ENCODE data around the gene EQTN.

EQTN gene

DNA sequence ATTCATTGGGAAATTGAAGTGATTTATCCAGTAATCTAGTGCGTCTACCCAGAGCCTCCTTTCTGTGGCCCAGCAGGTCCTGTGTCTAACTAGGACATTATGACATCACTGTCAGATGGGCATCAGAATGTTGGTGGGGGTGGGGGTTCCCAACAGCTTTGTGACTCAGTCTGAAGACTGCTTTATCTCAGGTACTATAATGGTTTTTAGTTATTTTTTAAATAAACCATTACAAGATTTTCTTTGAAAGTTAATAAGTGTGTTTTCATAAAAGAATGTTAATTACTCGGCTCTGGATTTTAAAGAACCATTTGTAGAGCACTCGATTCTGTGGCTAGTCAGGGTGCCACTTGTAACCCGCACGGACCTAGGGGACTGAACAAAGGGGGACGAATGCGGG is at the start of gene EQTN:
Gene EQTN, minus strand, starts transcription at position 101 of the 400 bp plus-strand sequence. Its CDS starts 95 bp downstream, at position 6.
- no peak for DNase-seq

DNA sequence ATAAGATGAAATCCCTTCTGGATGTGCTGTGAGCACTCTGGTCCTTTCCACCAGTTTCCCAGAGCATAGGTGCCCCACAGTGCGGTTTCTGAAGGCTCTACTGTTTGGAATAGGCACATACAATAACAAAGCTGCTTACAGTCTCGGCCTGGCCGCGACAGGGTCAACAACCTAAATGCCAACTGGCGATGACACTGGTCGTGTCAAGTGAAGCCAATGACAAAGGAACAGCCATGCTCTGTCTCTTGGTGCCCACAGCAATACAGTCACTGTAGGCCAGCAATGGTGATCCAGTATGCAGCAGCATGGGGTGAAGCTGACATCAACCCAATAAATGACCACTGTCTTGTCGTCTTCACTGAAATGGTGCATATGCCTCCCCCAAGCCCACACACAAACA is 47.8 kb upstream of the EQTN start:
- DNase-seq: no peak

DNA sequence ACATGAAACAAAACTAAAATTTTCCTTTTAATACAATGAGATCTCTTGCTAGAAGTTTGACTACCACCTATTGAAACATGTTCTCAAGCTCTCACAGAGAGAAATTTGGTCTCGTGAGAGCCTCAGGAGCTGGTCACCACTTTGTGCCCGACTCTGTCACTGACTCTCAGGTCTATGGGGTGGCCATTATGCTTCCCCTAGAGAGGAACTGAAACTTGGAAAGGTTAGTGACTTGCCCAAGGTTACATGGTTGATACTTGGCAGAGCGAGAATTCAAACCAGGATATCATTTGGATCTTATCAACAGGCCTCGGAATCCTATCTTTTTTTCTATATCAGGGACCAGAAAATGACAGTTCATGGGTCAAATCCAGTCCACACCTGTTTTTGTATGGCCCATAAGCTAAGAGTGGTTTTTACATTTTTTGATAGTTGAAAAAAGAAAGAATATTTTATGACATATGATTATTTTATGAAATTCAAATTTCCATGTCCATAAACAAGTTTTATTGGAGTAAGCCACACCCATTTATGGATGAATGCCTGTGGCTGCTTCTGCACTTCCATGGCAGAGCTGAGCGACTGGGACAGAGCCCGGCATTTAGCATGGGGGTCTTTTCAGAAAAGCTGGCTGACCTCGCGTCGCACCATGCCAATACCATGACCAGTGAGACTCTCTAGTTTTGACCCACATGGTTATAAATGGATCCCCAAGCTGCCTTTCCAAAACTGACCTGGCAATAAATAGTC is 44.8 kb upstream of the EQTN start:
- no peak for DNase-seq

DNA sequence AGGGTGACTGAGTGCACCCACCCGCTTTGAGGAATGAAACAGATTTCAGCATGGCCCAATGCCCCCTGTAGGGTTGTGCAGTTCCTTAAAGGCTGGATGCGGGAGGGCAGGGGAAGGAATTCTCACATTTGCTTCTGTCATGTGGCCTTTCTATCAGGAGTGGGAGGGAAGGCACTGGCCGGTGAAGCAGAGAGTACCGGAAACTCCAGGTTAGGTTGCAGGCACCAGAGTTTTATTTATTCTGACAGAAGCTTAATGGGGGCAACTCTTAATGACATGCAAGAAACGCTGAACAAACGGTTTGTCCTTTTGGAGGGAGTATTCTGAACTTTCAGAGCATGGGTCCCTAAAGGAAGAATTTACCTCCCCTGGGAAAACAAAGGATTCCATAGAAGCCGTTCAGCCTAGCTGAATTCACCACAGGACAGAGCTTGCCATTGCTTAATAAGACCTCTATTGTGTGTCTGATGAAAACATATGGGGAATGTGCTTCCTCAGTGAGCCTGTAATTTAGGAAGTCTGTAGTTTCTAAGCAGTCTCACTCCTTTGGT is 44.1 kb upstream of the EQTN start:
- DNase-seq: no peak

DNA sequence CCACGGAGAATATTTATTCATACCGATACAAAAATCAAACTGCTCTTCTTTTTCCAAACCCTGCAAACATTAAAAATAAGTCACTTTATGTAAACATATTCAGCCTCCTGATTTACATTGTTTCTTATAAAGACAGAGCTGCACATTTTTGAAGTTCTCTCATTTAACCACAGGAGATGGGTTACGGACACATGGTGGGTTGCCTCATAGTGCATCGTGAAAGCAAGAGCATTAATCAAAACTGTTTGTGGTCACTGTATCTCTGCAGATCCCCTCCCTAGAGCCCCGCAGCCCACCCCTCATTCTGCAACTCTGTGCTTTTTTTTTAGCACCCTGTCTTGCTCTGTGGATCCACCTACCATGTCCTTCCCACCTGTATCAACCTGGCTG is 43.3 kb upstream of the EQTN start:
- no peak for DNase-seq

DNA sequence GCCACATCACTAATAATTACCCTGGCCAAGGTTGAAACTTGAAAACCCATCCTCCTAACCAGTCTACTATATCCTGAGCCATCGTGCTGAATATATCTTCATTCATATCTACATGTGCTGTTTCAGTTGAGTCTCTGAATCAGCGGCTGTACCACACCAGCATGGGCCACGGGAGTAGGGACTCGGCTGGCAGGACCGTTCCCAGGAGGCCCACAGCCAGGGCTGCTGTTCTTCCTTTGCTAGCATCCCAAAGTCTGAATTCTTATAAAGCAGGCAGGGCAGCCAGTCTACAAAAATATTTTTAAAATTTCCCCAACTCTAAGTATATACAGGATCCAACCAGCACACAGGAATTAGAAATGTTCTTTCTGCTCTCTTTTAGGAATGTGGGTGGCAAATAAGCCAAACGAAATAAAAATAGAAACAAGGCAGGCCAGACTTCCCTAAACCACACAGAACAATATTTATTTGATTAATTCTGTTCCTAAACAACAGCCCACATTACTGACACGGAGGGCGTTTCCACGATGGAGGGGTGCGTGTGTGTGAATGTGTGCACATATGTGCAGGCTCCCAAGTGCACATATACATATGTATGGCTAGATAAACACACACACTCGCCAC is 42.8 kb upstream of the EQTN start:
- DNase-seq: no peak

DNA sequence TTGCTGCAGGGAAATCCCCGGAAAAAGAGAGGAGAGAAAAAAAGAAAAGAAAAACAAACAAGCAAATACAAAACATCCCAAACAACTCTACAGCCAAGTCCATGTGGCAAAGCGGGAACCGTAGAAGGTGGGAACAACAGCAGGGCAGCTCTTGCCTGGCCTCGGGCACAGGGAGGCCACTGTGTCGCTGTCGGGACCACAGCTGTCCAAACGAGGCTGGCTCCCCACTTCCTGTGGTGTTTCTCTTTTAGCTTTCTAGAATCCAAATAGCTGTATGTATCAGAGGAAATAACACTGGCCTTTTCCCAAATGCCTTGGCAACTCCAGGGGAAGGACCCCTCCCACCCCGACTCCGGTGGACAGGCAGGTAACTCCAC is 41.6 kb upstream of the EQTN start:
- DNase-seq: no peak

DNA sequence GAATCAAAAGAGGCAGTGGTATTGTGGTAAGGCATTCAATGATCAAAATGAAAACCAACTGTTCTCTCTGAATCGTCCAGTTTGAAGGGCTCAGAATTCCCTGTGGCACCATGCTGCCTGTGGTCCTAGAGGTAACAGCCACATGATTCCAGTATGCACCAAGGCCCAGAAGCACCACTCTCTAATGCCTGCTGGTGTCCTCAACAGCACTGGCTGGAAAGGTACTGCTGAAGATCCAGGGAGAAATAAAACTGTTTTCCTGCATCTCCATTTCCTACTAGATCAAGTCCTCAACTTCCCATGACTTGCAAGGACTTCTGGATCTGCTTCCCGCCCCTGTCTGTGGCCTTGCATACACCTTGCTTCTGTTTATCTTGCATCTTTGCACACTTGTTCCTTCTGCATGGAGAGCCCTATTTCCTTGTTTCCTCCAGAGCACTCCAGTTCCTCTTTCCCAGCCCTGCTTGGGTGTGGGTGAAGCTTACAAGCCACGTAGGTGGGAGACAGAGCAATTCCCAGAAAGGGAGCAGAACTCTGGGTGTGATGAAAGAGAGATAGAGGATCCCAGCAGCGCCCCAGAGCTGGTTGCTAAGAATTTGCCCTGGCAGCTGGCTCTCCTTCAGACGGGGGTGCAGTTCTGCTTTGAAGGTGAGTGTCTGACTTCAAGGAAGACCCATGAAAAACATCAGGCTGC is 41.0 kb upstream of the EQTN start:
- DNase-seq: no peak

DNA sequence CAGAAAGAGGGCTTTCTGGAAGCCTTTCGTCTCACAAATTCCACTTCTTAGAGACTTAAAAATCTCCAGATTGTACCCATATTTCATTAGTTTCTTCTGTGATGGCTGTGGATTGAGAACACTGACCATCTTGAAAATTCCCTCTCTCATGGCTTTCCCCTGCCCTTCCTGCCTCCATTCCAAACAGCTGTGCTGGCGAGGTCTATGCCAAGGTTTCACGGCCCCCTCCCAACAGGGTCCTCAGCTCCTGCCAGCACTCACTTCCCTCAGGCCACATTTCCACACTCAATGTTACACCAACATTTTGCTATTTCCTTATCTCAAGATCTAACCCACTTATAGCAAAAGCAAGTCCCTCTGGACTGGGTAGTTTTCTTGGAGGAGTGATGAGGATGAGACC is 40.3 kb upstream of the EQTN start:
- no peak for DNase-seq

DNA sequence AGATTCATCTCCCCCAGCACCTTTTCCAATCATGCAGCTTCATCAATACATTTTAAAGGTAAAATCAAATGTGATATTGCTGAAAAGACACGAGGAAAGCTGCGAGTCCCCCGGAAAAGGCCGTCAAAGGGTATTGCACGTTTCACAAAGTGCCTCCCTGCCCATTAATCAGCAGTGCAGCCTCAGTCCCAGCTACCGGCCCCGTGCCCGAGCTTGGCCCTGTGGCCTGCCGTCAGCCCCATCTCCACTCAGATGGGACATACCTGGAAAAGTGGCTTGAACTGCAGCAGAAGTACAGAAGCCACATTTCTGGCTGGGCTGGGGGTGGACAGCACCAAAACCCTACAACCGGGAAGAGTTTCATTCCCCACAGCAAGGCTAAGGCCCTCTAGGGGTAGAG is 39.9 kb upstream of the EQTN start:
- no peak for DNase-seq

DNA sequence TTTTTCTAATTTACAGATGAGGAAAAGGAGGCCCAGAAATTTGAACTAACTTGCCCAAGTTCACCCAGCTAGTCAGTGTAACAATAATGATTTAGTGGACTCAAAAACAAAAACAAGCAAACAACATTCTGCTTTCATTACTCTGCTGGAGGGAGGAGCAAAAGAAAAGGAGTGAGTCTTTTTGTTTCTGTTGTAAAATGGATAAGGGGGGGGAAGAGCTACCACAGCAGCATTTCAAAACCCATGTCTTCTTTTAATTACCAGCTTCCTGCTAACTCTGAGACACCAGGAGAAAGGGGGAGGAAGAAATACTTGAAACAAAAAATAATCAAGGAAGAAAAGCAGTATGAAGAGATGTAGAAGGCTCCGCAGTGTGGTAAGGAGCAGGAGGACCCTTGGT is 39.2 kb upstream of the EQTN start:
- DNase-seq: no peak

DNA sequence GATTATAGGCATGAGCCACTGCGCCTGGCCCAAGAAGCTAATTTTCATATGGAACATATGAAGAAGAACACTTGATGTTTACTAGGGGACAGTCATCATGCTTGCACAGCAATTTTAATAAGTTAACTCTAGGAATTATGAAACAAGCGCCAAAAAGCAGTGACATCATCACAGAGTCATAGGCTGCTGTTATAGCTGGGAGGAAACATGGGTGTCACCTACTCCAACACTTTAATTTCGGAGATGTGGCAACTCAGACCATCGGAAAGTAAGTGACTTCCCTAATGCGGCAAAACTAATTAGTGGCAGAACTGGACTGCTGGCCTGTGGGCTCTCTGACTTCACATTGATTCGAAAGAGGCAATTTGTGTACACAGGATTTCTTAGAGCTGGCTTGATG is 38.1 kb upstream of the EQTN start:
- DNase-seq: no peak

DNA sequence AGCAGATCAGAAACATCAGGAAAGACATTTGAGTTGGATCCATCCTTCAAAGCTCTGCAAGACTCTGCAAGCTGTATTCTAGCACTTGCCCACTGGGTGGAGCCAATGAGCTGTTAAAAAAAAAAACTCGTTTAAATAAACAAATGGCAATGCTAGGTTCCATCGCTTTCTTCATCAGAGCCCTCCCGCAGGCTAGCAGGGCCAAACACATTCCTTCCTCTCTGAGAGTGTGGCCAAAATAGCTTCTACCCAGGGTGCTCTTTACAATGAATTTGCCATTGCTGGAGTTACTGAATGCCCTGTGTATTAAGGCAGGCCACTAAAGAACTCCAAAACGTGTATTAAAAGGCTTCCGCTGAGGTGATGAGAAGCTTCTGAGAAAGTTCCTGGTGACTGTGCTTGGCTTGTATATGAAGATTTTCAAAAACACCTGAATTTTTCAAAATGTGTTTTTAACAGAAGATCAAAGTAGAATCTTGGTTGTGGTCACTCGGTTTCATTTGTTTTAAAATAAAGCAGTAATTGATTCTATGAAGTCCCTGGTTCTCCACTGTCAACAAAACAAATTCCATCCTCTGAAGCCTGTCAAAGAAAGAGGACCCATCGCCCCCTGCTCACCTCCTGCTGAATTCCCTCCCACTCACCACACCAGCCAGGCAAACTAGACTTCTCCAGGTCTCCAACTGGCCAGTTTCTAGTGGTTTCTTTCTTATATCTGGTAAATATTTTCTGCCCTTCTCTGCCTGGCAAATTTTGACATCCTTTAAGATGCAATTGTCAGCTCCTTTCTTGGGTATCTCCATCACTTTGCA is 36.5 kb upstream of the EQTN start:
- DNase-seq: peak; percentile 17

DNA sequence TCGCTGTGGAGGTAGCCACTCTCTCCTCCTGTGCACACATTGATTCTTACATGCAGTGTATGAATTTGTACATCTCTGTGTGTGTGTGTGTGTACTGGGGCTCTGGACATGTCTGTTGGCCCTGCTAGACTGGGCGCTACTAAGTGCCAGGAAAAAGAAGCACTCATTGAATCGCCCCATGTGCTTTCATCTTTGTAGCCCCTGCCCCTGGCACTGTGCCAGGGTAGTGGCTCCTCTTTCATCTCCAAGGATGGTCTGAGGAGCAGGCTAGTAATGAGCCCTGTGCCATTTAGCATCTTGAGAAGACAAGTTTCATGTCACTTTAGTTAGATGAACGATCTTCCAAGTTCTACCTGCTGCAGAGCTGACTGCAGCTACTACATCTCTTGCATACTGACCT is 34.4 kb upstream of the EQTN start:
- DNase-seq: no peak

DNA sequence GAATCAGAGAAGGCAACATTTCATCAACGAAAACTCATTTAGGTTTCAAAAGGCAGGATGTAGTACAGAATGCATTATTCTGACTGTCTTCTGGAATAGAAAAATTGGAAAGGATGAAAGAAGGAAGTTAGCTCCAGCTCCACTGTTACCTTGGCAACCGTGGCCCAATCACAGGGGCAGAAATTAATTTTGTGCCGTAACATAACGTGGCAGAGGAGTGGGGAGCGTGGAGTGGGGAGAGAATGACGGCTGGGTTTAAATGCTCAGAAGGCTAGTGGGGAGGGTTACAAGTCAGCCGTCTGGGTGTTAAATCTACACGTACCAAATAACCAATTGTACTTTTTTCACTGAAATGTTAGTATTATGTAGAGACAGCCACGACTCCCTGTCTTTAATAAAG is 32.3 kb upstream of the EQTN start:
- no peak for DNase-seq

DNA sequence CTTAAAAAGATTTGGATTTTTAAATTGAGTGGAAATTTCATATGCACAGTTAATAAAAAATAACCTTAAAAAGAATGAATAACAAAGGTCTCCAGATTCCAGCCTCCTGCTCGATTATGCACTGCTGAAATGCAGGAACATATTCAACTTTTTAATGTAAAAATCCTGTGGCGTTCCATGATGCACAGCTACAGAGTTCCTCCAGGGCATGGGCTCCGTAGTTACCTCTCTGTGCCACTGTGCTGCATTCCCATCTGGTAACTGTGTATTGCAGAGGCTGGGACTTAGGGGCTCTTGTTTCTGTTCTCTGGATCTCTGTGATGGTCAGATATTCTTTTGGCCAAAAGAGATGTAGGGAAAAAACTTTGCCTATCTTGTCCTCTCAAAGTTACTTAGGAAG is 31.5 kb upstream of the EQTN start:
- no peak for DNase-seq

DNA sequence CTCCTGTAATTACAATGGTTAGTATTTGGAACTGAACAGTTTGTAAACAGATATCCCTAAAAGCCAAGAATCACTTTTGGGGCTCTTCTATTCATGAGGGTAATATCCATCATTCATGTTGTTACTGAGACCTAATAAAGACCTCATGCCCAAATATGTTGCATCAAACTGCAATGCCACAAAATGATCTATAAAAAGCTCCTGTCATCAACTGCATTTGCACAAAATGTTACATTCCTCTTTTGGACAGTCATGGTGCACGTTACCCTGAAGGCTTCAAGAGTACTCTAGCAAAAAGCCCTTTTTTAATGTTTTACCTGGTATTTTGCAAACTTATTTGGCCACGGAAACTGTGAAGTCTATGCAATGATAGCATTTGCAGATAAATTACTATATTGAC is 14.2 kb upstream of the EQTN start:
- DNase-seq: no peak

DNA sequence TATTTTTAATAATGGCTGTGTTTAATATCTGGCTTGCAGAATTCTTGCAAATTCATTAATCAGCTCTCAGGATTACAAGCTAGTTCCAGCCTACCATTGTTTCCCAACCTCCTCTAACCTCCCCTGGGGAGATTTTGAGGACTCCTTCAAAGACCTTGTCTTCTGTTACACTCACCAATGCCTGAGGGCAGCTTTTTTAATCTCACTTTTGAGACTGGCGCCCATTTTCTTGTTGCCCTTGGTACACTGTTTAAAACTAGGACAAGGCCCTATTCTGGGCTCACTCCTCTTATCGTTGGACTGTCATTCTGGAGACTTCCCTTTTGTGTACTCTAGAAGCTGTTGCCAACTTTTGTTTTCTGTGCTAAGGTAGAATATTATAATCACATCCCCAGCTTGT is 13.6 kb upstream of the EQTN start:
- no peak for DNase-seq

DNA sequence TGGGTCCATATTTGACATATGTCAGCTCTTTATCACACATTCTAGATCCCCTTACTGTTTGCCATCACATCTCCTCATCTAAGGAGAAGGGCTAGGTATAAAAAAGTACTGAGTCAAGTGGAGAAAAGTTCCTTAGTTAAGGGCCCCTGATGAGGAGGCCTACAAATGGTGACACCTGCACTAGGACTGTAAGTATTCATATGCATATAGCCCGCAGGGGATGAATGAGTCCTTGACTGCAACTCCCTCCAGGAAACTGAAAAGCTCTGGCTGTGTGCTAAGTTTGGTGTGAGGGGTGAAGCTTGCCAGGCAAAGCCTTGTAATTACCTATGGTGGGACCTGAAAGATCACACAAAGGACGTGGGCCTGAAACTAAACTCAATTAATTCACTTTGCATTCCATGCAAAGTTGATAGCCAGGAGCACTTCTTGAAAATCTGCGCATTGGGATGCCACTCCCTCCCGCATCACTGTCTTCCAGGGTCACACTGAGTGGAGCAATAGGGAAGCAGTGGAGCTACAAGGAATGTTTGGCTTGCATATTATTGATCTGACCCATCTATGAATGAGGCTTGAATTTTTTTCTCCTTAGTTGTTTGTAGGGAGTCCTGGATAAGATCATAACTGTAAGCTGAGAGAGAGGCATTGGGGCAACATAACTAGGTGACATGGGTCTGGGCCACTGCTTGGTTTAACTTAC is 11.9 kb upstream of the EQTN start:
- DNase-seq: no peak

DNA sequence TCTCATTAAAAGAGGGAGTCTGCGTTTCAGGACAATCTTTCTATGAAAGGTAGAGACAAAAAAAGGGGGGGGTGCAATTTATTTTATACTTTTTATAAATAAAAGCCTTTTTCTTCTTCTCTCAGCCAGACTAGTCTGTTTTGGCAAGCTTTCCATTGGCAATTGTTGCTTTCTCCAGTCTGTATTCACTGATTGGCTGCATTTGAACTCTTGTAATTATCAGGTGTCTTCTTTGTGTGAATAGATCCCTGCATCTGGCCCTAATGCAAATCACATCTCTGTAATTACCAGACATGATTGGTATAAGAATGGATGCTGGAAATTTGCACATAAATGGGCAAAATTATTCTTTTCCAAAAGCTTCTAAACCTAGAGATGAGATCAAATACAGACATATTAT is 7.6 kb upstream of the EQTN start:
- DNase-seq: no peak

DNA sequence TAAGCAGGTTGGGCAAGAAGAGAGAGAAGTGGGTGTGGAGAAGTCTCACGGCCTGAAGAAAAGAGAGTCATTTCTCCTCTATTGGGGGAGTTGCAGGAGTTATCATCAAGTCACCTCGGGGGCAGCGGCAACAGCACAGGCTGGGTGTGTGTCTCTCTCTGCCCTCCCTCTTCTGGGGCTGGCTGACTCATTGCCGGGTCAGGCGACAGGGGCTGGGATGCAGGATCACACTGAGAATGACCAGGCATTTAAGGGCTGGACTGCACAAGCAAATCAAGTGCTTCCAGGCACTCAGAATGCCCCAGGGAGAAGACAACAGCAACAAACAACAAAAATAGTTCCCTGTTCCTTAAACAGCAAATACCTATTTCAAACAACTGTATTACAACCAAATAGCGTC is 6.3 kb upstream of the EQTN start:
- no peak for DNase-seq

DNA sequence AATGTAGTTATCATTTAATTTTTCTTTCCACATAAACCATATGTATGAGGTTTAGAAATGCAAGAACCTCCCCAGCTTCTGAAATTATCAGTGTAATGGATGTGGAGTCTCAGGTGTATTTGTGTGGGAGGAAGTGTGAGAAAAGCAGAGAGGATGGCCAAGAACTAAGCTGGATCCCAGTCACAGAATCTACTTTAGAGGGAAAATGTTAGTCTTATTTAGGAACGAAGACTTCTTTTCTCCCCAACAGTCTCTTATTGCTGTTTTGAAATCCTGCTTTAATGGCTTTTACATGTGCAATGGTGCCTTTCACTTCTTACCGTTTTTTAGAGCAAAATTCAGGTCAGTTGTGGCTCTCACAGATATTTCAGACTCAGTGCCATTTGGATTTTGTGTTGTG is 3.0 kb downstream of the EQTN start:
- DNase-seq: no peak

Data from activated effector memory CD4-positive, alpha-beta T cell treated with Interleukin-2 at 50 U/mL for 16 hours (primary cell).